Stimulated activated naive B cell treated with anti-CD40 and anti-IgM and Interleukin-4, amounts not matched to agents 10 μg/mL and 1 μg/mL and 100 μg/mL, for 72 hours (primary cell): ENCODE measurements around the gene OR4D6.

Experiments used
- ATAC-seq, 2 donors: fragments of 150-1000 bp; cut with Tn5 transposase; replicated peaks; 2 replicates each; pipeline ENCODE4 v1.10.0; 2021; ENCODE audit warnings: moderate library complexity in 1 of 2
- DNase-seq: peaks from one replicate; pipeline ENCODE4 v3.0.0; 2021
- H3K27ac Mint-ChIP-seq: one replicate; pipeline ENCODE4 v1.8.0; 2022; ENCODE audit warnings: mild to moderate bottlenecking, mixed read lengths
- H3K27me3 Mint-ChIP-seq, 2 donors: one replicate each; pipeline ENCODE4 v1.8.0; 2022; ENCODE audit warnings: mixed read lengths in 2 of 2
- H3K36me3 Mint-ChIP-seq, 2 donors: one replicate each; pipeline ENCODE4 v1.8.0; 2022; ENCODE audit warnings: mixed read lengths in 2 of 2, mild to moderate bottlenecking in 1 of 2
- H3K4me1 Mint-ChIP-seq, 2 donors: one replicate each; pipeline ENCODE4 v1.8.0; 2022; ENCODE audit warnings: mixed read lengths in 2 of 2, mild to moderate bottlenecking in 1 of 2
- H3K4me3 Mint-ChIP-seq, 2 donors: one replicate each; pipeline ENCODE4 v1.8.0; 2022; ENCODE audit warnings: mild to moderate bottlenecking in 2 of 2, mixed read lengths in 2 of 2, moderate library complexity in 1 of 2
- H3K9me3 Mint-ChIP-seq, 2 donors: one replicate each; pipeline ENCODE4 v1.8.0; 2022; ENCODE audit warnings: mixed read lengths in 2 of 2, mild to moderate bottlenecking in 1 of 2

Gene OR4D6

GRCh38 chr11:59459916-59460315, 3.2 kb downstream of the OR4D6 start:
- no peak overlapping the region for H3K27ac Mint-ChIP-seq
- H3K9me3 Mint-ChIP-seq, result no peaks in the 10 kb centered on the region
- no peaks in the 10 kb centered on the region for H3K36me3 Mint-ChIP-seq
- DNase-seq, result no peak
- H3K27me3 Mint-ChIP-seq, result peaks cover 22 to 31% of the 10 kb centered on the region in 2 donors
- no peak for ATAC-seq
- H3K4me3 Mint-ChIP-seq, result no peak overlapping the region
- H3K4me1 Mint-ChIP-seq, result peaks cover 0 to 6% of the 10 kb centered on the region in 2 donors

- no peak for DNase-seq
- Mint-ChIP-seq H3K4me1 (peaks cover 0 to 6% of the 10 kb centered on the region in 2 donors), H3K36me3 (no peaks in the 10 kb centered on the region), H3K9me3 (no peaks in the 10 kb centered on the region), H3K27ac (no peak overlapping the region), H3K4me3 (no peak overlapping the region), H3K27me3 (peaks cover 17 to 41% of the 10 kb centered on the region in 2 donors)
- no peak for ATAC-seq
Observed at GRCh38 chr11:59463190-59463641, 6.5 kb downstream of the OR4D6 start.

GRCh38 chr11:59473015-59473414, 16.3 kb downstream of the OR4D6 start, which contains the start of gene OR4D10:
OR4D10 (plus strand) TSS chr11:59473315; CDS start chr11:59477430, 4,115 bp downstream.
- Mint-ChIP-seq H3K4me1 (peaks cover 10 to 12% of the 10 kb centered on the region in 2 donors), H3K36me3 (no peaks in the 10 kb centered on the region), H3K27me3 (peaks cover 6 to 25% of the 10 kb centered on the region in 2 donors), H3K9me3 (no peaks in the 10 kb centered on the region), H3K27ac (no peak within 1 kb of the TSS), H3K4me3 (no peak within 1 kb of the TSS)
- ATAC-seq (no peak), DNase-seq (no peak)

- no peak overlapping the region for H3K4me3 Mint-ChIP-seq
Observed at GRCh38 chr11:59475176-59475575, 18.4 kb downstream of the OR4D6 start.

GRCh38 chr11:59479906-59480305, 23.1 kb downstream of the OR4D6 start:
- DNase-seq, result no peak
- peaks cover 10 to 12% of the 10 kb centered on the region in 2 donors for H3K4me1 Mint-ChIP-seq

More at GRCh38 chr11:59475176-59475575, 18.4 kb downstream of the OR4D6 start:
- Mint-ChIP-seq H3K4me1 (peaks cover 10 to 12% of the 10 kb centered on the region in 2 donors), H3K27me3 (peaks cover 0 to 17% of the 10 kb centered on the region in 2 donors), H3K9me3 (no peaks in the 10 kb centered on the region), H3K36me3 (no peaks in the 10 kb centered on the region), H3K27ac (no peak overlapping the region)
- ATAC-seq (no peak), DNase-seq (no peak)

GRCh38 chr11:59480359-59480758, 23.6 kb downstream of the OR4D6 start:
- Mint-ChIP-seq H3K9me3 (no peaks in the 10 kb centered on the region), H3K4me1 (peaks cover 9 to 10% of the 10 kb centered on the region in 2 donors), H3K36me3 (no peaks in the 10 kb centered on the region), H3K27me3 (peaks cover 0 to 5% of the 10 kb centered on the region in 2 donors), H3K4me3 (no peak overlapping the region), H3K27ac (no peak overlapping the region)
- no peak for DNase-seq
- no peak for ATAC-seq

More at GRCh38 chr11:59479906-59480305, 23.1 kb downstream of the OR4D6 start:
- Mint-ChIP-seq H3K27me3 (peaks cover 0 to 8% of the 10 kb centered on the region in 2 donors), H3K27ac (no peak overlapping the region), H3K36me3 (no peaks in the 10 kb centered on the region), H3K4me3 (no peak overlapping the region), H3K9me3 (no peaks in the 10 kb centered on the region)
- ATAC-seq, result no peak

- Mint-ChIP-seq H3K27ac (no peak overlapping the region), H3K4me1 (no peaks in the 10 kb centered on the region), H3K9me3 (peaks cover 0 to 2% of the 10 kb centered on the region in 2 donors), H3K36me3 (no peaks in the 10 kb centered on the region), H3K27me3 (peaks cover 0 to 6% of the 10 kb centered on the region in 2 donors), H3K4me3 (no peak overlapping the region)
- no peak for ATAC-seq
- no peak for DNase-seq
Observed at GRCh38 chr11:59501931-59502330, 45.2 kb downstream of the OR4D6 start.

GRCh38 chr11:59503276-59503675, 46.5 kb downstream of the OR4D6 start, which contains the start of gene OR4D11:
OR4D11 (plus strand) TSS chr11:59503576; CDS start chr11:59503576, 0 bp downstream.
- no peak for ATAC-seq
- peaks cover 0 to 2% of the 10 kb centered on the region in 2 donors for H3K9me3 Mint-ChIP-seq
- no peak within 1 kb of the TSS for H3K4me3 Mint-ChIP-seq
- no peak for DNase-seq
- no peak within 1 kb of the TSS for H3K27ac Mint-ChIP-seq
- peaks cover 0 to 6% of the 10 kb centered on the region in 2 donors for H3K27me3 Mint-ChIP-seq
- no peaks in the 10 kb centered on the region for H3K4me1 Mint-ChIP-seq
- H3K36me3 Mint-ChIP-seq, result no peaks in the 10 kb centered on the region
